Right lobe of liver (tissue), 6 donors: ENCODE results near the gene PDZRN3. TPM values are rescaled to one million over a fixed set of nuclear protein-coding genes. Genes with fewer than 3 reads are reported as not detected.

ENCODE experiments used
- ATAC-seq, 4 donors: fragments of 200-7000 bp; cut with Tn5 transposase; one replicate each; pipeline ENCODE4 v1.9.1; 2020; ENCODE audit warnings: mild to moderate bottlenecking in 4 of 4, moderate library complexity in 4 of 4
- DNase-seq, 3 donors: peaks; one replicate each; pipeline ENCODE4 v3.0.0-alpha.2; 2020
- H3K27ac ChIP-seq, 3 donors: fragments of 200-600 bp; one replicate each; pipeline ENCODE4 v1.8.0; 2022
- H3K27me3 ChIP-seq, 2 donors: fragments of 200-600 bp; one replicate each; pipeline ENCODE4 v1.8.0; 2022
- H3K36me3 ChIP-seq, 4 donors: fragments of 200-600 bp; sonication (generic) in 1 of 4; one replicate each; pipeline versions ENCODE4 v1.5.1 to v1.8.0; 2017 to 2022; ENCODE audit warnings: control low read depth in 1 of 4
- H3K4me1 ChIP-seq, 4 donors: fragments of 200-600 bp; sonication (generic) in 1 of 4; one replicate each; pipeline versions ENCODE4 v1.5.1 to v1.8.0; 2017 to 2022; ENCODE audit warnings: control low read depth in 1 of 4
- H3K4me3 ChIP-seq, 3 donors: fragments of 200-600 bp; one replicate each; pipeline ENCODE4 v1.8.0; 2022
- H3K9me3 ChIP-seq, 4 donors: fragments of 200-600 bp; sonication (generic) in 1 of 4; one replicate each; pipeline versions ENCODE4 v1.5.1 to v1.8.0; 2017 to 2022; ENCODE audit warnings: control low read depth in 1 of 4
- CTCF ChIP-seq, 4 donors: fragments of 200-600 bp in 3 of 4; fragments of 450-650 bp in 1 of 4; IDR thresholded peaks; one replicate each; pipeline versions ENCODE4 v1.5.1 to v1.8.0; 2016 to 2022; ENCODE audit warnings: antibody characterized with exemption in 4 of 4, mild to moderate bottlenecking in 2 of 4
- POLR2A ChIP-seq: fragments of 450-650 bp; IDR thresholded peaks from one replicate; pipeline ENCODE4 v1.6.1; 2017; ENCODE audit warnings: antibody characterized with exemption, mild to moderate bottlenecking
- WGBS: methylation state at CpG from one replicate; pipeline ENCODE4 v1.1.6; 2018; ENCODE audit warnings: low coverage, low lambda C conversion rate; ENCODE audit not compliant: insufficient coverage; ENCODE audit errors: missing lambda C conversion rate; 5-methylcytosine and 5-hydroxymethylcytosine counted together
- intact Hi-C, 2 donors: fragments of 100-400 bp; cut with DNase I; formaldehyde crosslinking; loops; one replicate each; pipeline versions ENCODE4 v1.11.2 to v1.14.1; 2022
- total RNA-seq, 6 experiments: library from RNA; depleted of rRNA in 2 of 6; stranded (reverse); fragments of >200 nt in 2 of 6; fragmentation: NEBNext Ultra II Directional in 3 of 6; extraction: Animal tissue kit (Norgen Biotek cat#: 25700) in 3 of 6; gene quantifications; one replicate each; pipeline versions ENCODE4 v1.1.0 to v1.2.4, GENCODE V29; 2016 to 2023
- donor health status: DM: no; HTN: yes; CAD: no.
- donor health status: DM: no; HTN: no; CAD: no.
- donor health status: DM: no; HTN: no; CAD: no.
- donor health status: DM: no; HTN: yes; CAD: no.
- donor health status: DM: no; HTN: yes; CAD: no.

The PDZRN3 gene
- total RNA-seq, 6 experiments from 2014 or later: 0.33 to 2.0 (median 1.1) TPM

GRCh38 chr3:73558727-73559075 is 66.0 kb downstream of the PDZRN3 start:
- Histone ChIP-seq H3K4me1 (no peaks in the 10 kb centered on the region), H3K27ac (no peak overlapping the region), H3K36me3 (no peaks in the 10 kb centered on the region), H3K27me3 (no peaks in the 10 kb centered on the region), H3K9me3 (no peaks in the 10 kb centered on the region), H3K4me3 (no peak overlapping the region)
- 52% methylated on average over 4 of the region's 4 CpGs for WGBS
- intact Hi-C loops: no loop called here
- no peak for TF ChIP-seq CTCF (IDR thresholded peaks at IDR 0.05)
- TF ChIP-seq POLR2A: no peak
- ATAC-seq (no peak), DNase-seq (no peak)

GRCh38 chr3:73557986-73558726 is 66.6 kb downstream of the PDZRN3 start:
- intact Hi-C loops: no loop called here
- H3K27ac ChIP-seq: no peak overlapping the region
- H3K9me3 ChIP-seq: no peaks in the 10 kb centered on the region
- H3K4me3 ChIP-seq: no peak overlapping the region
- H3K36me3 ChIP-seq: no peaks in the 10 kb centered on the region
- WGBS: 46% methylated on average over 3 of the region's 3 CpGs
- H3K27me3 ChIP-seq: no peaks in the 10 kb centered on the region
- TF ChIP-seq POLR2A (no peak), CTCF (IDR thresholded peaks at IDR 0.05) (no peak)
- ATAC-seq (no peak), DNase-seq (no peak)
- H3K4me1 ChIP-seq: no peaks in the 10 kb centered on the region

- TF ChIP-seq CTCF (IDR thresholded peaks at IDR 0.05): no peak
- Histone ChIP-seq H3K36me3 (no peaks in the 10 kb centered on the region), H3K4me3 (no peak overlapping the region), H3K4me1 (no peaks in the 10 kb centered on the region), H3K9me3 (no peaks in the 10 kb centered on the region), H3K27me3 (no peaks in the 10 kb centered on the region), H3K27ac (no peak overlapping the region)
- ATAC-seq: no peak
- WGBS: 76% methylated on average over 2 of the region's 3 CpGs
- intact Hi-C loops: no loop called here
- DNase-seq: no peak
Measured at GRCh38 chr3:73556520-73557372, 68.0 kb downstream of the PDZRN3 start.

GRCh38 chr3:73555076-73555475 is 69.7 kb downstream of the PDZRN3 start:
- Histone ChIP-seq H3K9me3 (no peaks in the 10 kb centered on the region), H3K27ac (no peak overlapping the region), H3K4me3 (no peak overlapping the region), H3K36me3 (no peaks in the 10 kb centered on the region), H3K4me1 (no peaks in the 10 kb centered on the region), H3K27me3 (no peaks in the 10 kb centered on the region)
- intact Hi-C loops: no loop called here
- TF ChIP-seq POLR2A (no peak), CTCF (IDR thresholded peaks at IDR 0.05) (no peak)
- ATAC-seq (no peak), DNase-seq (no peak)
- 79% methylated on average over 2 of the region's 2 CpGs for WGBS
